HG02610 (cell line): Measurements from ENCODE around the gene FBL.
"Not testable (repeated sequence)": the region's sequence is repeated elsewhere in the genome, so short reads cannot be mapped to it uniquely, and the experiment has no call there.

ENCODE experiments used
- ATAC-seq: cut with Tn5 transposase; IDR thresholded peaks from one replicate; pipeline ENCODE4 v1.9.1; 2021; ENCODE audit warnings: mild to moderate bottlenecking, moderate library complexity; ENCODE audit not compliant: unreplicated experiment

FBL gene

DNA sequence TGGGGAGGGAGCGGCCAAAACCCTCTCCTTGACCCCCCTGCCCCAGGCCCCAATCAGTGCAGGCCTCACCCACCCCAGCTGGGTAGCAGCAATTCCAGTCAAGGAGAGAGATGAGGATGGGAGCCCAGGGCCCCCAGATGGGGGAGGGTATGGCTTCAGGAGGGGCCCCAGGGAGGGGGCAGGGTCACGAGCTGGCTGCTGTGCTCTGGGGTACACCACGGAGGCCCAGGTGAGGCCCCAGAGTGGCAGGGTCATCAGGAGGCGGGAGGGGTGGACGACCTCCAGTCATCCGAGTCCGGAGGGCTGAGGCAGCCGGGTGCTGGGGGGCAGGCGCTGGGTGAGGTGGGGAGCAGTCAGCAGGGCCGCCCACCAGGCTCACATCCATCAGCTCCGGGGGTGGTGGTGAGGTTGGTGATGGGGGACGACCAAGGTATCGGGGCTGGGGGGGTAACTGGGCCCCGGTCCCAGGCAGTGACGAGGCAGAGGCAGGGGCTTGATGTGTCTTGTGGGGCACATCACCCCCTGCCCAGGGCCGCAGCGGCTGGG is 20.6 kb downstream of the FBL start:
- no peak for ATAC-seq

- ATAC-seq: no peak
Observed at GRCh38 chr19:39825093-39825463, 21.1 kb downstream of the FBL start.

- ATAC-seq: peak; percentile 89
Observed at GRCh38 chr19:39824143-39825092, 21.8 kb downstream of the FBL start.

DNA sequence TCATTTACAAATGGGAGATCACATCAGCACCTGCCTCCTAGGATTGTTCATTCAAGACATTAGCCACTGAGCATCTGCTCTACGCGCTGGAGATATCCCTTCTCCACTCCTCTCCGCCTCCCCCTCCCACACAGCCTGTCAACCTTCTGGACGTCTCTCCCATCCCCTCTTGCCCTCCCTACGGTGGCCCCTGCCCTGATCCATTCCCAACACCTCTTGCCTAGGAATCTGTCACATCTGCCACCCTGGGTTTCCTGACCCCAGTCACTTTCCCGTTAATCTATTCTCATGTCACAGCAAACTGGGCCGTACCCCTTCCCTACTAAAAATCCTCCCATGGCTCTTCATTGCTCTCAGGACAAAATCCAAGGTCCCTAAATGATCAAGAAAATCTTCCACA is 22.5 kb downstream of the FBL start:
- no peak for ATAC-seq

DNA sequence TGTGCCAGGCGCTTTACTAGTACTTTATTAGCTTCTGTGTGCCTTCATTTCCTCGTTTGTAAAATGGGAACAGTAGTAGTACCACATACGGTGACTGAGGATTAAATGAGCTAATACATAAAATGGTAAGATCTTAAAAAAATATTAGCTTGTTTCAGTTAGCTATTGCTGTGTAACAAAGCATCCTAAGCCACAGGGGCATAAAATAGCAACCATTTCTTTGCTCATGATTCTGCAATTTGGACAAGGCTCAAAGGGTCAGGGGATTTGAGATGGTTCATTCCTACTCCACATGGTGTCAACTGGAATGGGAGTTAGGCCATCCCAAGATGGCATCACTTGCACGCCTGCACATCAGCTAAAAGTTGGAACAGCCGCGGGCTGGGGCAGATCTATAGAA is 25.5 kb downstream of the FBL start:
- no peak for ATAC-seq

DNA sequence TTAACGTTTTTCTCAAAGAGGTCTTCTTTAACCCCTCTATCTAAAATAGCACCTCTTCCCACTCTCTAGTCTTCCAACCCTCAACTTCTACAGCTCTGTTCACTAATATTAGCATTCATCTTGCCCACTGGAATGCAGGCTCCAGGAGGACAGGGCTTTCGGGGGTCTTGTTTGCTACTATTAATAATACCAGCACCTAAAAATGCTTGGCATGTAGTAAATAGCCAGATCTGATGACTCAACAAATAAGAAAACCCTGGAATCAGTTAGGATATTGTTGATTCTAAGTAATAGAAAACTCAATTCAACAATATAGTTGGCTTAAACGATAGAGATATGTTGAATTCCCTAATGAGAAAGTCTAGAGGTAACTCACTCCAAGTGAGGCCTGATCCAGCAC is 26.4 kb downstream of the FBL start:
- no peak for ATAC-seq

- ATAC-seq: peak; percentile 91
Observed at GRCh38 chr19:39818626-39819097, 27.5 kb downstream of the FBL start.

DNA sequence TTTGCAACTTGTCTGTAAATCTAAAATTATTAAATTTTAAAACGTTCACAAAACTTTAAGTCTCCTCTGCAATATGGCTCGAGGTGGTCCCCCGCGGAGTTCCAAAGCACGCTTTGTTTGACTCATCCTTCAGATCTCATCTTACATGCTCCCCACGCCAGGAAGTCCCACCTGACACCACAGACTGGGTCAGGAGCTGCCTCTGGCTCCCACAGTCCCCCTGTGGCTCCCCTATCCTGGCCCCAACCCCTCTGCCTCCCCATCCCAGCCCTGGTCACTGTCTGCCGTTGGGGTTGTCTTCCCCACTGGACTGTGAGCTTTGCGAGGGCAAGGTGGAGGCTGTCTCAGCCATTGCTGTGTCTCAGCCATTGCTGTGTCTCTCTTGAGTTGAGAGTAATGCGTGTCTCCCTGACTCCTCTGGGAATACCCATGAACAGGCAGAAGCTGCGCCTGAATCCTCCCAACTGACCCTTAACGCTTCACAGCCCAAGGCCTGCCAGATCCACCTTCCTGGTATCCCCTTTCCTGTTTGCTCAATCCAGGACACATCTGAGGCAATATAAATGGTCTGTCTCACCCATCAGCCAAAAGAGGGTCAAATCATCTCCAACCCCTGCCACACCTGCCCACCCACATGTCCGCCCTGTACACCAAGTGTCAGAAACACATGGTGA is 28.2 kb downstream of the FBL start:
- no peak for ATAC-seq

- no peak for ATAC-seq
Observed at GRCh38 chr19:39816287-39817048, 29.7 kb downstream of the FBL start.

DNA sequence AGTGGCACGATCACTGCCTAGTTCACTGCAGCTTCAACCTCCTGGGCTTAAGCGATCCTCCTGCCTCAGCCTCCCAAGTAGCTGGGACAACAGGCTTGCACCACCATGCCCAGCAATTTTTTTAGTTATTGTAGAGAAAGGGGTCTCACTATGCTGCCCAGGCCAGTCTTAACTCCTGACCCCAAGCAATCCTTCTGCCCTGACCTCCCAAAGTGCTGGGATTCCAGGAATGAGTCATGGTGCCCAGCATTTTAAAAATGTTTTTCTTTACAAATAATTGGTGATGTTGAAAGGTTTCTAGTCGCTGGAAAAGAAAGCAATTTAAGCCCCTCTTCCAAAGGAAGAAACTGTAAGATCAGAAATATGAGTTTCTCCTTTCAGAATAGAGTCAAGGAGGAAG is 31.6 kb downstream of the FBL start:
- ATAC-seq: no peak

- ATAC-seq: not testable (repeated sequence)
Observed at GRCh38 chr19:39814111-39814510, 32.1 kb downstream of the FBL start.

DNA sequence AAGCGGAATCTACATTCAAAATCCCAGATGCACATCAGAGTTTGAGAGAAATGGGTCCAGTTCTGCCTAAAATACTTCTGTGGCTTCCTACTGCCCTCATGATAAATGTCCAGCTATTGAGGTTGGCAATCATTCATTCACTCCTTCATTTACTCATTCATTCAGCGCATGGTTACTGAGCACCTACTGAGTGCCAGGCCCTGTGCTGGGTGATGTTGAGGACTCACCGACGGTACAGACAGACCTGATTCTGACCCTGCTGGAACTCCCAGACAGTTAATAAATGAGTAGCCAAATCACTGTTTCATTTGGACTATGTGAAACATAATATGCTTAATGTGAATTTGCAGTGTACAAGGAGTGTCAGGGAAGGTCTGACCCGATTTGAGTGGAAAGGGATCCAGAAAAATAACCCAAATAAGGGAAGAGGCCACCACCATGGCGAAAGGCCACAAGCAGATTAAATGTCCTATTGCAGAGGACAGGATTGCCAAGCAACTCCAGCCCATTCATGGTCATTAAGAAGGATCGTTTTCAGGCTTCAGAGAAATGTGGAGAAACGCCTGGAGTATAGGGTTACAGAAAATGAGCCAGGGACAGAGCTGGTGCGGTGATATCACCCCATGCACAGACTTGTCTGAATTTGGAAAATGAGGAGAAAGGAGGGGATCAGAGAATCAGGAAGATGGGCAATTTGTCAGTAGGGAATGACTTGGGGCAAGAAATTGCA is 32.8 kb downstream of the FBL start:
- no peak for ATAC-seq

DNA sequence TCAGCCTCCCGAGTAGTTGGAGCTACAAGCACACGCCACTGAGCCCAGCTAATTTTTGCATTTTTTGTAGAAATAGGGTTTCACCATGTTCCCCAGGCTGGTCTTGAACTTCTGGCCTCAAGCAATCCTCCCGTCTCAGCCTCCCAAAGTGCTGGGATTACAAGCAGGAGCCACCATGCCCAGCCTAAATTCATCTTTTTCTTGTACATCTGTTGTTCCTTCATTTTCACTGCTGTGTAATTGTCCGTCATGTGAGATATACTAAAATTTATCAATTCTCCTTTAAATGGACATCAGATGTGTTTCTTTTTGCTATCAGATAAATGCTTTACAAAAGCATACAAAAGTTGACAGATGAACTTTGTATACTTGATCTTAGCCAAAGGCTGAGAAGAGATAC is 35.1 kb downstream of the FBL start:
- no peak for ATAC-seq

- no peak for ATAC-seq
Observed at GRCh38 chr19:39810424-39810823, 35.8 kb downstream of the FBL start.

- ATAC-seq: no peak
Observed at GRCh38 chr19:39809368-39809767, 36.8 kb downstream of the FBL start.

- ATAC-seq: not testable (repeated sequence)
Observed at GRCh38 chr19:39808688-39809087, 37.5 kb downstream of the FBL start.

DNA sequence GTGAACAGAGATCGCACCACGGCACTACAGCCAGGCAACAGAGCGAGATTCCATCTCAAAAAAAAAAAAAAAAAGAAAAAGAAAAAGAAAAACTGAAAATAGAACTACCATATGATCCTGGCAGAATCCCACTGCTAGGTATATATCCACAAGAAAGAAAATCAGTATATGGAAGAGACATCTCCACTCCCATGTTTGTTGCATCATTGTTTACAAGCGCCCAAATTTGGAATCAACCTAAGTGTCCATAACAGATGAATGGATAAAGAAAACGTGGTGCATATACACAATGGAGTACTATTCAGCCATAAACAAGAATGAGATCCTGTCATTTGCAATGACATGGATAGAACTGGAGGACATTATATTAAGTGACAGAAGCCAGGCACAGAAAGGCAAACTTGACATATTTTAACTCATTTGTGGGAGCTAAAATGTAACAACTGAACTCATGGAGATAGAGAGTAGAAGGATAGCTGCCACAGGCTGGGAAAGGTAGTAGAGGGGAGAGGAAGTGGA is 38.3 kb downstream of the FBL start:
- no peak for ATAC-seq

GRCh38 chr19:39805104-39805503 is 41.1 kb downstream of the FBL start:
- no peak for ATAC-seq

DNA sequence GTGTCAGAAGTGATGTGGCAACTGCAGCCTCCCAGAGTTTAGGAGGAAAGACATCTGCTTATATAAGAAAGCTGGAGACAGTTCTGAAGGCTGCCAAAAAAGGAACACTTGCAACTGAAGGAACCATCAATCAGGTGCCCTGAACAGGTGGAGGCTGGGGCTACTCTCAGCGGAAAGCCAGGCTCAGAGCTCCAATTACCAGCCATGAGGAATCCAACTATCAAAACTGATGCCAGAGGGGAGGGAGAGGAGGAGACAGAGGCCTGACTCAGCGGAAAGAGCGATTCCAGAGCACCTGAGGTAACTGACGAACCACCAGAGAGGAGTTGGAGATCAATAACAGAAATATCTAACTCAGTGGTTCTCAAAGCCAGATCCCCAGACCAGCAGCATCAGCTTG is 43.2 kb downstream of the FBL start:
- no peak for ATAC-seq

- no peak for ATAC-seq
Observed at GRCh38 chr19:39797083-39797482, 49.1 kb downstream of the FBL start.
